HepG2 (cell line): ENCODE measurements around the gene MTA2. TPM values are rescaled to one million over a fixed set of nuclear protein-coding genes. Genes with fewer than 3 reads are reported as not detected.

Experiments
- PHF21A ChIP-seq: sonication (generic); formaldehyde crosslinking; IDR thresholded peaks from 2 replicates; pipeline ENCODE4 v1.5.0; 2020; ENCODE audit warnings: mild to moderate bottlenecking, missing genetic modification reagents
- ZNF331 ChIP-seq: sonication (generic); formaldehyde crosslinking; IDR thresholded peaks from 2 replicates; pipeline ENCODE4 v1.4.0; 2020; ENCODE audit warnings: missing genetic modification reagents
- ZNF724P ChIP-seq: sonication (generic); formaldehyde crosslinking; IDR thresholded peaks from 2 replicates; pipeline ENCODE4 v1.8.0; 2022; ENCODE audit warnings: missing genetic modification reagents, borderline replicate concordance
- ZNF773 ChIP-seq: sonication (generic); formaldehyde crosslinking; IDR thresholded peaks from 2 replicates; pipeline ENCODE4 v1.4.0; 2020; ENCODE audit warnings: missing genetic modification reagents, borderline replicate concordance
- polyA plus RNA-seq, 8 experiments: library from polyadenylated mRNA; depleted of rRNA in 3 of 8; stranded (reverse) in 7 of 8; unstranded in 1 of 8; fragments of >200 nt; fragmentation: Illumina TruSeq in 4 of 8; extraction: Trizol in 4 of 8; gene quantifications; 2 replicates each; pipeline versions ENCODE4 v1.2.1 to v1.2.3, GENCODE V29; 2011 to 2016; ENCODE audit warnings: low read depth in 4 of 8, missing spikeins in 1 of 8, mixed read lengths in 1 of 8; ENCODE audit not compliant: insufficient read depth in 1 of 8
- total RNA-seq, 5 experiments: library from RNA; depleted of rRNA; stranded (reverse); fragments of >200 nt; fragmentation: Illumina TruSeq; extraction: Trizol; gene quantifications; 2 replicates each; pipeline ENCODE4 v1.2.3, GENCODE V29; 2016; ENCODE audit warnings: low read depth in 1 of 5
- TF ChIP-seq, protein P1 (sequence below): sonication (generic); formaldehyde crosslinking; IDR thresholded peaks from 2 replicates; pipeline ENCODE4 v1.5.1; 2020; ENCODE audit warnings: mild to moderate bottlenecking, missing genetic modification reagents
- TF ChIP-seq, protein P2 (sequence below): sonication (generic); formaldehyde crosslinking; IDR thresholded peaks from 2 replicates; pipeline ENCODE4 v1.5.1; 2020; ENCODE audit warnings: missing genetic modification reagents, mild to moderate bottlenecking, borderline replicate concordance
- TF ChIP-seq, protein P3 (sequence below): sonication (generic); formaldehyde crosslinking; IDR thresholded peaks from 2 replicates; pipeline ENCODE4 v1.5.1; 2020; ENCODE audit warnings: mild to moderate bottlenecking, moderate library complexity, missing genetic modification reagents
- TF ChIP-seq, protein P4 (sequence below): sonication (generic); formaldehyde crosslinking; IDR thresholded peaks from 2 replicates; pipeline ENCODE4 v1.5.1; 2020; ENCODE audit warnings: missing genetic modification reagents, mild to moderate bottlenecking, borderline replicate concordance
- TF ChIP-seq, protein P5 (sequence below): sonication (generic); formaldehyde crosslinking; conservative IDR thresholded peaks from 2 replicates; pipeline ENCODE4 v1.4.0; 2020; ENCODE audit warnings: missing genetic modification reagents
- TF ChIP-seq, protein P6 (sequence below): sonication (generic); formaldehyde crosslinking; IDR thresholded peaks from 2 replicates; pipeline ENCODE4; 2020; ENCODE audit warnings: missing genetic modification reagents, mild to moderate bottlenecking, borderline replicate concordance
- TF ChIP-seq, protein P7 (sequence below): sonication (generic); formaldehyde crosslinking; IDR thresholded peaks from 2 replicates; pipeline ENCODE4 v1.9.0; 2021; ENCODE audit warnings: missing genetic modification reagents, mild to moderate bottlenecking, borderline replicate concordance

The MTA2 gene
- total and polyA plus RNA-seq, 2 of the 13 experiments (the other 11 are each of a cell fraction or from before 2014, with no cell fraction given): 14.0 to 70.0 TPM

DNA sequence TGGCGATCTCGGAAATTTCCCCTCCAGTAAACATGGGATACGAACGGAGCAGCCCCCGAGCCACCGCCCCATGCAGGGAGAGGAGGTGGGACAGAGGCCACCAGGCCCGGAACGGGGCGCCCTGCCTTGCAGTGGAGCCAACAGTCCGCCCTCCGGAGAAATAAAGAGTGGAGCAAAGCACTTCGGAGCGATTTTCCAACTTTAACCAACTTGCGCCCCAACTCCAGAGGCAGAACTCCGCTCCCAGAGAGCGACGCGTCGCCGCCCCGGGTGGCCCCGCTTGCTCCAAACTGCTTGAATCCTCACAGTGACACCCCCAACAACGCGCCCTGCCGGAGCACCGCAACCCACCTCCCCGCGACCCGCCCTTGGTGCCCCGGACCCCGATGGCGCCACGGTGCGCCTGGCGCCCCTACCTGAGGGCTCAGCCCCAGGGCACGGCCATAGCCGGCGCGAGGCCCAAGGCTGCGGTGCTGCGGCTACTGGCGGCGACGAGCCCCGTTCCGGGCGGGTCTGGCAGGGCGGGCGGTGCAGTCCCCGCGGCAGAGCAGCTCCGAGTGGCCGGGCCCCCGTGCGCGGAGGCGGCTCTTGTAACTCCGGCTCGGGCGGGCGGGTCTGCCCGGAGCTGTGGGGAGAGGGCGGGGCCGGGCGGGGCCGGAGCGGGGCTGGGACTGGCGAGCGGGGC lies 55.3 kb downstream of the MTA2 start, which contains the start of gene AHNAK (continued):
- TF ChIP-seq ZNF331 (CRISPR knock-in tag): no peak; the same call in 1 of the 2 replicates
- TF ChIP-seq, protein P1, sequence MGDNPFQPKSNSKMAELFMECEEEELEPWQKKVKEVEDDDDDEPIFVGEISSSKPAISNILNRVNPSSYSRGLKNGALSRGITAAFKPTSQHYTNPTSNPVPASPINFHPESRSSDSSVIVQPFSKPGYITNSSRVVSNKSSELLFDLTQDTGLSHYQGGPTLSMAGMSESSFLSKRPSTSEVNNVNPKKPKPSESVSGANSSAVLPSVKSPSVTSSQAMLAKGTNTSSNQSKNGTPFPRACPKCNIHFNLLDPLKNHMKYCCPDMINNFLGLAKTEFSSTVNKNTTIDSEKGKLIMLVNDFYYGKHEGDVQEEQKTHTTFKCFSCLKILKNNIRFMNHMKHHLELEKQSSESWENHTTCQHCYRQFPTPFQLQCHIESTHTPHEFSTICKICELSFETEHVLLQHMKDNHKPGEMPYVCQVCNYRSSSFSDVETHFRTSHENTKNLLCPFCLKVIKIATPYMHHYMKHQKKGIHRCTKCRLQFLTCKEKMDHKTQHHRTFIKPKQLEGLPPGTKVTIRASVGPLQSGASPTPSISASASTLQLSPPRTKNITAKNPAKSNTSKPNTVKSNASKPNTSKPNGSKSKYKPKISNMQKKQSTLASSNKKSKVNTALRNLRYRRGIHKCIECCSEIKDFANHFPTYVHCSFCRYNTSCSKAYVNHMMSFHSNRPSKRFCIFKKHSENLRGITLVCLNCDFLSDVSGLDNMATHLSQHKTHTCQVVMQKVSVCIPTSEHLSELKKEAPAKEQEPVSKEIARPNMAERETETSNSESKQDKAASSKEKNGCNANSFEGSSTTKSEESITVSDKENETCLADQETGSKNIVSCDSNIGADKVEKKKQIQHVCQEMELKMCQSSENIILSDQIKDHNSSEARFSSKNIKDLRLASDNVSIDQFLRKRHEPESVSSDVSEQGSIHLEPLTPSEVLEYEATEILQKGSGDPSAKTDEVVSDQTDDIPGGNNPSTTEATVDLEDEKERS: no peak
- TF ChIP-seq ZNF724P: no peak; the same call in 1 of the 2 replicates
- TF ChIP-seq, protein P2, sequence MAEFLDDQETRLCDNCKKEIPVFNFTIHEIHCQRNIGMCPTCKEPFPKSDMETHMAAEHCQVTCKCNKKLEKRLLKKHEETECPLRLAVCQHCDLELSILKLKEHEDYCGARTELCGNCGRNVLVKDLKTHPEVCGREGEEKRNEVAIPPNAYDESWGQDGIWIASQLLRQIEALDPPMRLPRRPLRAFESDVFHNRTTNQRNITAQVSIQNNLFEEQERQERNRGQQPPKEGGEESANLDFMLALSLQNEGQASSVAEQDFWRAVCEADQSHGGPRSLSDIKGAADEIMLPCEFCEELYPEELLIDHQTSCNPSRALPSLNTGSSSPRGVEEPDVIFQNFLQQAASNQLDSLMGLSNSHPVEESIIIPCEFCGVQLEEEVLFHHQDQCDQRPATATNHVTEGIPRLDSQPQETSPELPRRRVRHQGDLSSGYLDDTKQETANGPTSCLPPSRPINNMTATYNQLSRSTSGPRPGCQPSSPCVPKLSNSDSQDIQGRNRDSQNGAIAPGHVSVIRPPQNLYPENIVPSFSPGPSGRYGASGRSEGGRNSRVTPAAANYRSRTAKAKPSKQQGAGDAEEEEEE (CRISPR knock-in tag): no peak
- no peak for TF ChIP-seq PHF21A (CRISPR knock-in tag)
- TF ChIP-seq, protein P3, sequence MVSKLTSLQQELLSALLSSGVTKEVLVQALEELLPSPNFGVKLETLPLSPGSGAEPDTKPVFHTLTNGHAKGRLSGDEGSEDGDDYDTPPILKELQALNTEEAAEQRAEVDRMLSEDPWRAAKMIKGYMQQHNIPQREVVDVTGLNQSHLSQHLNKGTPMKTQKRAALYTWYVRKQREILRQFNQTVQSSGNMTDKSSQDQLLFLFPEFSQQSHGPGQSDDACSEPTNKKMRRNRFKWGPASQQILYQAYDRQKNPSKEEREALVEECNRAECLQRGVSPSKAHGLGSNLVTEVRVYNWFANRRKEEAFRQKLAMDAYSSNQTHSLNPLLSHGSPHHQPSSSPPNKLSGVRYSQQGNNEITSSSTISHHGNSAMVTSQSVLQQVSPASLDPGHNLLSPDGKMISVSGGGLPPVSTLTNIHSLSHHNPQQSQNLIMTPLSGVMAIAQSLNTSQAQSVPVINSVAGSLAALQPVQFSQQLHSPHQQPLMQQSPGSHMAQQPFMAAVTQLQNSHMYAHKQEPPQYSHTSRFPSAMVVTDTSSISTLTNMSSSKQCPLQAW (CRISPR knock-in tag): no peak
- TF ChIP-seq, protein P4, sequence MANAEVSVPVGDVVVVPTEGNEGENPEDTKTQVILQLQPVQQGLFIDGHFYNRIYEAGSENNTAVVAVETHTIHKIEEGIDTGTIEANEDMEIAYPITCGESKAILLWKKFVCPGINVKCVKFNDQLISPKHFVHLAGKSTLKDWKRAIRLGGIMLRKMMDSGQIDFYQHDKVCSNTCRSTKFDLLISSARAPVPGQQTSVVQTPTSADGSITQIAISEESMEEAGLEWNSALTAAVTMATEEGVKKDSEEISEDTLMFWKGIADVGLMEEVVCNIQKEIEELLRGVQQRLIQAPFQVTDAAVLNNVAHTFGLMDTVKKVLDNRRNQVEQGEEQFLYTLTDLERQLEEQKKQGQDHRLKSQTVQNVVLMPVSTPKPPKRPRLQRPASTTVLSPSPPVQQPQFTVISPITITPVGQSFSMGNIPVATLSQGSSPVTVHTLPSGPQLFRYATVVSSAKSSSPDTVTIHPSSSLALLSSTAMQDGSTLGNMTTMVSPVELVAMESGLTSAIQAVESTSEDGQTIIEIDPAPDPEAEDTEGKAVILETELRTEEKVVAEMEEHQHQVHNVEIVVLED: no peak
- TF ChIP-seq, protein P5, sequence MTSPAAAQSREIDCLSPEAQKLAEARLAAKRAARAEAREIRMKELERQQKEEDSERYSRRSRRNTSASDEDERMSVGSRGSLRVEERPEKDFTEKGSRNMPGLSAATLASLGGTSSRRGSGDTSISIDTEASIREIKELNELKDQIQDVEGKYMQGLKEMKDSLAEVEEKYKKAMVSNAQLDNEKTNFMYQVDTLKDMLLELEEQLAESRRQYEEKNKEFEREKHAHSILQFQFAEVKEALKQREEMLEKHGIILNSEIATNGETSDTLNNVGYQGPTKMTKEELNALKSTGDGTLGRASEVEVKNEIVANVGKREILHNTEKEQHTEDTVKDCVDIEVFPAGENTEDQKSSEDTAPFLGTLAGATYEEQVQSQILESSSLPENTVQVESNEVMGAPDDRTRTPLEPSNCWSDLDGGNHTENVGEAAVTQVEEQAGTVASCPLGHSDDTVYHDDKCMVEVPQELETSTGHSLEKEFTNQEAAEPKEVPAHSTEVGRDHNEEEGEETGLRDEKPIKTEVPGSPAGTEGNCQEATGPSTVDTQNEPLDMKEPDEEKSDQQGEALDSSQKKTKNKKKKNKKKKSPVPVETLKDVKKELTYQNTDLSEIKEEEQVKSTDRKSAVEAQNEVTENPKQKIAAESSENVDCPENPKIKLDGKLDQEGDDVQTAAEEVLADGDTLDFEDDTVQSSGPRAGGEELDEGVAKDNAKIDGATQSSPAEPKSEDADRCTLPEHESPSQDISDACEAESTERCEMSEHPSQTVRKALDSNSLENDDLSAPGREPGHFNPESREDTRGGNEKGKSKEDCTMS (CRISPR knock-in tag): no peak
- TF ChIP-seq, protein P6, sequence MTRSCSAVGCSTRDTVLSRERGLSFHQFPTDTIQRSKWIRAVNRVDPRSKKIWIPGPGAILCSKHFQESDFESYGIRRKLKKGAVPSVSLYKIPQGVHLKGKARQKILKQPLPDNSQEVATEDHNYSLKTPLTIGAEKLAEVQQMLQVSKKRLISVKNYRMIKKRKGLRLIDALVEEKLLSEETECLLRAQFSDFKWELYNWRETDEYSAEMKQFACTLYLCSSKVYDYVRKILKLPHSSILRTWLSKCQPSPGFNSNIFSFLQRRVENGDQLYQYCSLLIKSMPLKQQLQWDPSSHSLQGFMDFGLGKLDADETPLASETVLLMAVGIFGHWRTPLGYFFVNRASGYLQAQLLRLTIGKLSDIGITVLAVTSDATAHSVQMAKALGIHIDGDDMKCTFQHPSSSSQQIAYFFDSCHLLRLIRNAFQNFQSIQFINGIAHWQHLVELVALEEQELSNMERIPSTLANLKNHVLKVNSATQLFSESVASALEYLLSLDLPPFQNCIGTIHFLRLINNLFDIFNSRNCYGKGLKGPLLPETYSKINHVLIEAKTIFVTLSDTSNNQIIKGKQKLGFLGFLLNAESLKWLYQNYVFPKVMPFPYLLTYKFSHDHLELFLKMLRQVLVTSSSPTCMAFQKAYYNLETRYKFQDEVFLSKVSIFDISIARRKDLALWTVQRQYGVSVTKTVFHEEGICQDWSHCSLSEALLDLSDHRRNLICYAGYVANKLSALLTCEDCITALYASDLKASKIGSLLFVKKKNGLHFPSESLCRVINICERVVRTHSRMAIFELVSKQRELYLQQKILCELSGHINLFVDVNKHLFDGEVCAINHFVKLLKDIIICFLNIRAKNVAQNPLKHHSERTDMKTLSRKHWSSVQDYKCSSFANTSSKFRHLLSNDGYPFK (CRISPR knock-in tag): no peak
- TF ChIP-seq, protein P7, sequence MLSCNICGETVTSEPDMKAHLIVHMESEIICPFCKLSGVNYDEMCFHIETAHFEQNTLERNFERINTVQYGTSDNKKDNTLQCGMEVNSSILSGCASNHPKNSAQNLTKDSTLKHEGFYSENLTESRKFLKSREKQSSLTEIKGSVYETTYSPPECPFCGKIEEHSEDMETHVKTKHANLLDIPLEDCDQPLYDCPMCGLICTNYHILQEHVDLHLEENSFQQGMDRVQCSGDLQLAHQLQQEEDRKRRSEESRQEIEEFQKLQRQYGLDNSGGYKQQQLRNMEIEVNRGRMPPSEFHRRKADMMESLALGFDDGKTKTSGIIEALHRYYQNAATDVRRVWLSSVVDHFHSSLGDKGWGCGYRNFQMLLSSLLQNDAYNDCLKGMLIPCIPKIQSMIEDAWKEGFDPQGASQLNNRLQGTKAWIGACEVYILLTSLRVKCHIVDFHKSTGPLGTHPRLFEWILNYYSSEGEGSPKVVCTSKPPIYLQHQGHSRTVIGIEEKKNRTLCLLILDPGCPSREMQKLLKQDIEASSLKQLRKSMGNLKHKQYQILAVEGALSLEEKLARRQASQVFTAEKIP: no peak
- no peak; the same call in 1 of the 2 replicates for TF ChIP-seq ZNF773 (CRISPR knock-in tag)
